A549 (cell line): Measurements from ENCODE around the gene STK11IP.

ENCODE experiments used
- BHLHE40 ChIP-seq: IDR thresholded peaks from 2 replicates; pipeline ENCODE4 v1.6.1; 2012; ENCODE audit warnings: low read depth, low read length, inconsistent platforms
- CEBPB ChIP-seq, 2 experiments: fragments of >200 bp in 1 of 2; sonication (Bioruptor Twin) in 1 of 2; formaldehyde crosslinking in 1 of 2; IDR thresholded peaks; 2 replicates each; pipeline ENCODE4 v1.6.1; 2012 to 2016
- CTCF ChIP-seq: fragments of >200 bp; sonication (Bioruptor Twin); formaldehyde crosslinking; IDR thresholded peaks from 3 replicates; pipeline ENCODE4 v1.5.1; 2016
- ESRRA ChIP-seq: fragments of 150-350 bp; IDR thresholded peaks from 2 replicates; pipeline ENCODE4 v1.6.1; 2014; ENCODE audit warnings: mild to moderate bottlenecking, low read length, borderline replicate concordance
- NPAS2 ChIP-seq: fragments of 250-450 bp; sonication (Bioruptor Pico); IDR thresholded peaks from 2 replicates; pipeline ENCODE4 v1.8.0; 2022; ENCODE audit warnings: mild to moderate bottlenecking, moderate library complexity, borderline replicate concordance
- POLR2A ChIP-seq: IDR thresholded peaks from 2 replicates; pipeline ENCODE4 v1.6.1; 2012; ENCODE audit warnings: mild to moderate bottlenecking, low read length
- RFX5 ChIP-seq: fragments of 450-650 bp; IDR thresholded peaks from 2 replicates; pipeline ENCODE4 v1.7.1; 2014; ENCODE audit warnings: antibody characterized with exemption, mild to moderate bottlenecking, moderate library complexity
- RNF2 ChIP-seq: fragments of 200-600 bp; sonication (generic); IDR thresholded peaks from 2 replicates; pipeline ENCODE4 v1.6.1; 2016; ENCODE audit warnings: low read depth, mild to moderate bottlenecking, antibody characterized with exemption, moderate library complexity, borderline replicate concordance
- TFCP2L1 ChIP-seq: fragments of 250-450 bp; sonication (Bioruptor Pico); IDR thresholded peaks from 2 replicates; pipeline ENCODE4 v1.5.0; 2021; ENCODE audit warnings: mild to moderate bottlenecking
- TF ChIP-seq, protein P1 (sequence below): IDR thresholded peaks from 2 replicates; pipeline ENCODE4 v1.6.1; 2012; ENCODE audit warnings: low read depth, borderline replicate concordance
- TF ChIP-seq, protein P2 (sequence below): fragments of 200-600 bp; sonication (generic); IDR thresholded peaks from 2 replicates; pipeline ENCODE4 v1.6.1; 2016; ENCODE audit warnings: antibody characterized with exemption, mild to moderate bottlenecking, moderate library complexity

GRCh38 chr2:219562049-219563020 is 35.3 kb upstream of the STK11IP start:
- TF ChIP-seq TFCP2L1 (CRISPR knock-in tag) (no peak), ESRRA (no peak), CTCF (no peak), POLR2A (no peak), CEBPB (IDR thresholded peaks at IDR 0.05) (no peak), RFX5 (no peak), NPAS2 (CRISPR knock-in tag) (no peak), BHLHE40 (no peak), RNF2 (no peak)
- TF ChIP-seq, protein P1, sequence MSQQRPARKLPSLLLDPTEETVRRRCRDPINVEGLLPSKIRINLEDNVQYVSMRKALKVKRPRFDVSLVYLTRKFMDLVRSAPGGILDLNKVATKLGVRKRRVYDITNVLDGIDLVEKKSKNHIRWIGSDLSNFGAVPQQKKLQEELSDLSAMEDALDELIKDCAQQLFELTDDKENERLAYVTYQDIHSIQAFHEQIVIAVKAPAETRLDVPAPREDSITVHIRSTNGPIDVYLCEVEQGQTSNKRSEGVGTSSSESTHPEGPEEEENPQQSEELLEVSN: no peak
- TF ChIP-seq, protein P2, sequence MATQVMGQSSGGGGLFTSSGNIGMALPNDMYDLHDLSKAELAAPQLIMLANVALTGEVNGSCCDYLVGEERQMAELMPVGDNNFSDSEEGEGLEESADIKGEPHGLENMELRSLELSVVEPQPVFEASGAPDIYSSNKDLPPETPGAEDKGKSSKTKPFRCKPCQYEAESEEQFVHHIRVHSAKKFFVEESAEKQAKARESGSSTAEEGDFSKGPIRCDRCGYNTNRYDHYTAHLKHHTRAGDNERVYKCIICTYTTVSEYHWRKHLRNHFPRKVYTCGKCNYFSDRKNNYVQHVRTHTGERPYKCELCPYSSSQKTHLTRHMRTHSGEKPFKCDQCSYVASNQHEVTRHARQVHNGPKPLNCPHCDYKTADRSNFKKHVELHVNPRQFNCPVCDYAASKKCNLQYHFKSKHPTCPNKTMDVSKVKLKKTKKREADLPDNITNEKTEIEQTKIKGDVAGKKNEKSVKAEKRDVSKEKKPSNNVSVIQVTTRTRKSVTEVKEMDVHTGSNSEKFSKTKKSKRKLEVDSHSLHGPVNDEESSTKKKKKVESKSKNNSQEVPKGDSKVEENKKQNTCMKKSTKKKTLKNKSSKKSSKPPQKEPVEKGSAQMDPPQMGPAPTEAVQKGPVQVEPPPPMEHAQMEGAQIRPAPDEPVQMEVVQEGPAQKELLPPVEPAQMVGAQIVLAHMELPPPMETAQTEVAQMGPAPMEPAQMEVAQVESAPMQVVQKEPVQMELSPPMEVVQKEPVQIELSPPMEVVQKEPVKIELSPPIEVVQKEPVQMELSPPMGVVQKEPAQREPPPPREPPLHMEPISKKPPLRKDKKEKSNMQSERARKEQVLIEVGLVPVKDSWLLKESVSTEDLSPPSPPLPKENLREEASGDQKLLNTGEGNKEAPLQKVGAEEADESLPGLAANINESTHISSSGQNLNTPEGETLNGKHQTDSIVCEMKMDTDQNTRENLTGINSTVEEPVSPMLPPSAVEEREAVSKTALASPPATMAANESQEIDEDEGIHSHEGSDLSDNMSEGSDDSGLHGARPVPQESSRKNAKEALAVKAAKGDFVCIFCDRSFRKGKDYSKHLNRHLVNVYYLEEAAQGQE: no peak
